Karpas-422 (cell line): ENCODE data around the gene SLC22A23. TPM values are rescaled to one million over a fixed set of nuclear protein-coding genes. Genes with fewer than 3 reads are reported as not detected.

ENCODE experiments used
- DNase-seq: peaks from one replicate; pipeline ENCODE4 v3.0.0-alpha.2; 2015
- H2AFZ ChIP-seq: fragments of 200-600 bp; sonication (generic); 2 replicates; pipeline ENCODE4 v1.6.1; 2014; ENCODE audit warnings: antibody characterized with exemption, low read length, mixed read lengths
- H3K27ac ChIP-seq: fragments of 200-600 bp; sonication (generic); 2 replicates; pipeline ENCODE4 v1.5.1; 2014; ENCODE audit warnings: mild to moderate bottlenecking, low read length, moderate library complexity
- H3K27me3 ChIP-seq: fragments of 200-600 bp; sonication (generic); 2 replicates; pipeline ENCODE4 v1.6.1; 2014; ENCODE audit warnings: low read length, mixed read lengths
- H3K36me3 ChIP-seq: fragments of 200-600 bp; sonication (generic); 2 replicates; pipeline ENCODE4 v1.6.1; 2014; ENCODE audit warnings: low read length, mixed read lengths; ENCODE audit not compliant: insufficient read depth
- H3K4me1 ChIP-seq: fragments of 200-600 bp; sonication (generic); 2 replicates; pipeline ENCODE4 v1.6.1; 2014; ENCODE audit warnings: mild to moderate bottlenecking, low read length, mixed read lengths
- H3K4me2 ChIP-seq: fragments of 200-600 bp; sonication (generic); 2 replicates; pipeline ENCODE4 v1.6.1; 2014; ENCODE audit warnings: low read length, low read depth, mild to moderate bottlenecking; ENCODE audit not compliant: poor library complexity, severe bottlenecking
- H3K4me3 ChIP-seq: fragments of 200-600 bp; sonication (generic); 2 replicates; pipeline ENCODE4 v1.5.1; 2014; ENCODE audit warnings: mild to moderate bottlenecking, antibody characterized with exemption, low read length, mixed read lengths
- H3K79me2 ChIP-seq: fragments of 200-600 bp; sonication (generic); 2 replicates; pipeline ENCODE4 v1.6.1; 2014; ENCODE audit warnings: mild to moderate bottlenecking, low read length, mixed read lengths
- H3K9ac ChIP-seq: fragments of 200-600 bp; sonication (generic); 2 replicates; pipeline ENCODE4 v1.6.0; 2014; ENCODE audit warnings: low read length
- H3K9me2 ChIP-seq: fragments of 200-600 bp; sonication (generic), shearing (Covaris generic); replicated peaks from 2 replicates; pipeline ENCODE4 v1.6.0; 2014; ENCODE audit warnings: mild to moderate bottlenecking, low read length, moderate library complexity; ENCODE audit not compliant: insufficient read depth
- H3K9me3 ChIP-seq: fragments of 300-700, 200-600 bp; sonication (generic); 2 replicates; pipeline ENCODE4 v1.6.1; 2014; ENCODE audit warnings: low read length, mixed read lengths
- H4K20me1 ChIP-seq: fragments of 200-600 bp; sonication (generic); 2 replicates; pipeline ENCODE4 v1.6.1; 2014; ENCODE audit warnings: mild to moderate bottlenecking, antibody characterized with exemption, low read length, low read depth; ENCODE audit not compliant: insufficient read depth
- total RNA-seq: library from RNA; depleted of rRNA; stranded (reverse); fragments of >200 nt; shearing (Covaris generic); gene quantifications from 2 replicates; pipeline ENCODE4 v1.2.3, GENCODE V29; 2014; ENCODE audit warnings: low replicate concordance

The SLC22A23 gene
- total RNA-seq, 1 experiment from 2014 or later: not detected

DNA sequence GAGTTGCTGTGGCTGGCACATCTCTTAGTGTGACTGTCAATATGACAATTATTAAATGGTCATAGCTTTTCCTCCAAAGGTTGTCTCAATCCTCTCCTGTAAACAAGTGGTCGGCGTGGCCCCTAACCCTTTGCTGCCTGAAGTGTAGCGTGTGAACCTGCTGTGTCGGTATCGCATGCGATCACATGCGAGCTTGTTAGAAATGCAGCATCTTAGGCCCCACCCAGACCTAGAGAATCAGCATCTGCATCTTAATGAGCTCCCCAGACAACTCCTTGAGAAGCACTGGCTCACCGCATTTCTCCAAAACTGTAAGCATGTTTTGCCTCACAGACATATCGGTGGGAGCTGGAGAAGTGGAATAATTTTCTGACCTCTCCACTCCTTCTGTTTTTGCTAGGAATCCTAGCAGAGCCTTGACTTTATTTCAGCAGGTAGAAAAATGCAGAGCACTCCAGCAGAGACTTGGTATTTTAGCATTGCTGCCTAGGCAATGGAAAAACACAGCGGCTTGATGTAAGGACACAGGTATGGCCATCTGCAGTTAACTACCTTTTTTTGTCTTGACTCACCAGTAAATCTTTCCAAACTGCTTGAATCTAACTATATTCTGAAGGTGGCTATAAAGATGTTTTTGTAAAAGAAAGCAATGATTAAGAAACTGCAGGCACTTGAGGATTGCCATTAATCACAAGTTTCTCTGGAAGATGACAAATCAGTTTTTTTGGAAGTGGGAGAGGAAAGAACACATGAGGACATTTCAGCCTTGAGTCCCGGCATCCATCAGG, 130.5 kb downstream of the SLC22A23 start:
- no peak for DNase-seq
- Histone ChIP-seq H3K9me2 (no peaks in the 10 kb centered on the region), H3K9ac (no peak overlapping the region), H4K20me1 (no peaks in the 10 kb centered on the region), H3K4me1 (no peaks in the 10 kb centered on the region), H3K27me3 (no peaks in the 10 kb centered on the region), H3K79me2 (no peaks in the 10 kb centered on the region), H3K4me3 (no peak overlapping the region), H3K27ac (no peak overlapping the region), H3K9me3 (no peaks in the 10 kb centered on the region), H2AFZ (no peak overlapping the region), H3K36me3 (no peaks in the 10 kb centered on the region), H3K4me2 (no peak overlapping the region)

GRCh38 chr6:3325210-3325609, 131.6 kb downstream of the SLC22A23 start:
- no peaks in the 10 kb centered on the region for H3K9me3 ChIP-seq
- no peak overlapping the region for H3K4me2 ChIP-seq

DNA sequence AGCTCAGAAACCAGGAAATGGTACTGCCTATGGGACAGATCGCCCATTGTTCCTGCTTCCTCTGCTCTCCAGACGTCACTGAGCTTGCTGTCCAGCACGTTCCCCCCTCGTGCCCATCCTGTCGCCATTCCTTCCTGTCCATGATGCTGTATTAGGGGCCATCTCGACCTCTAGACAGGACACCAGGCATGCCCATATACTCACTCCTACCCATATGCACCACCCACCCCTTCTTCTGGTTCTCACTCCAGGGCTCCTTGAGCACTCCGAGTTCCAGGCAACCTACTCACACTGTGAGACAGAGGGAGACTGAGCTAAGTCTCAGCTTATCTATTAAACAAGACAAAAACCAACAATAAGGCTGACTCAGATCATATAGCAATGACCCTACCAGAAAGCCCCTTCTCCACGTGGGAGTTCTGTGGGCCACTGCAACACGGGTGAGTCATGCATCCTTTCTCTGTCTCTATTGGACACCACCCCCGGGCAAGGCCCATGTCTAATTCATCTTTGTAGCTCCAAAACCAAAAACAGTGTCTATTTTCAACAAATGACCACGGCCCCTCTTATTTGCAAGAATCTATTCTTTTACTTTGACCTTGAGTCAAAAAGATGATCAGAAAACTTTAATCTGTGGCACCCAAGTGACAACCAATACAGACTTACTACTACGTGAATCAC, 132.4 kb downstream of the SLC22A23 start:
- Histone ChIP-seq H4K20me1 (no peaks in the 10 kb centered on the region), H3K27me3 (no peaks in the 10 kb centered on the region), H3K79me2 (no peaks in the 10 kb centered on the region), H3K9ac (no peak overlapping the region), H3K4me1 (no peaks in the 10 kb centered on the region), H2AFZ (0 out of 2 replicates have a peak overlapping the region, but pooled peaks have one; percentile 14), H3K9me3 (no peaks in the 10 kb centered on the region), H3K36me3 (no peaks in the 10 kb centered on the region), H3K4me2 (no peak overlapping the region), H3K9me2 (no peaks in the 10 kb centered on the region), H3K4me3 (no peak overlapping the region), H3K27ac (no peak overlapping the region)
- no peak for DNase-seq

More at GRCh38 chr6:3325210-3325609, 131.6 kb downstream of the SLC22A23 start:
- H3K27me3 ChIP-seq: no peaks in the 10 kb centered on the region
- DNase-seq: no peak
- no peaks in the 10 kb centered on the region for H3K79me2 ChIP-seq
- no peak overlapping the region for H2AFZ ChIP-seq
- H3K4me1 ChIP-seq: no peaks in the 10 kb centered on the region
- H3K9ac ChIP-seq: no peak overlapping the region
- H3K9me2 ChIP-seq: no peaks in the 10 kb centered on the region
- no peak overlapping the region for H3K27ac ChIP-seq
- no peaks in the 10 kb centered on the region for H4K20me1 ChIP-seq
- H3K4me3 ChIP-seq: no peak overlapping the region
- no peaks in the 10 kb centered on the region for H3K36me3 ChIP-seq

- DNase-seq: no peak
- no peak overlapping the region for H2AFZ ChIP-seq
- H3K4me3 ChIP-seq: no peak overlapping the region
- no peak overlapping the region for H3K4me2 ChIP-seq
- no peaks in the 10 kb centered on the region for H3K27me3 ChIP-seq
- H4K20me1 ChIP-seq: no peaks in the 10 kb centered on the region
- no peak overlapping the region for H3K27ac ChIP-seq
- no peaks in the 10 kb centered on the region for H3K36me3 ChIP-seq
- H3K79me2 ChIP-seq: no peaks in the 10 kb centered on the region
- no peaks in the 10 kb centered on the region for H3K4me1 ChIP-seq
- no peaks in the 10 kb centered on the region for H3K9me2 ChIP-seq
- H3K9me3 ChIP-seq: no peaks in the 10 kb centered on the region
- no peak overlapping the region for H3K9ac ChIP-seq
Measured at GRCh38 chr6:3323696-3324261, 133.1 kb downstream of the SLC22A23 start.

GRCh38 chr6:3323148-3323547, 133.7 kb downstream of the SLC22A23 start:
- Histone ChIP-seq H3K27ac (no peak overlapping the region), H3K27me3 (no peaks in the 10 kb centered on the region), H3K9me2 (no peaks in the 10 kb centered on the region), H3K36me3 (no peaks in the 10 kb centered on the region), H4K20me1 (no peaks in the 10 kb centered on the region), H3K79me2 (no peaks in the 10 kb centered on the region), H3K9ac (no peak overlapping the region), H3K9me3 (no peaks in the 10 kb centered on the region), H3K4me2 (no peak overlapping the region), H2AFZ (no peak overlapping the region), H3K4me1 (no peaks in the 10 kb centered on the region), H3K4me3 (no peak overlapping the region)
- DNase-seq: peak; percentile 33

DNA sequence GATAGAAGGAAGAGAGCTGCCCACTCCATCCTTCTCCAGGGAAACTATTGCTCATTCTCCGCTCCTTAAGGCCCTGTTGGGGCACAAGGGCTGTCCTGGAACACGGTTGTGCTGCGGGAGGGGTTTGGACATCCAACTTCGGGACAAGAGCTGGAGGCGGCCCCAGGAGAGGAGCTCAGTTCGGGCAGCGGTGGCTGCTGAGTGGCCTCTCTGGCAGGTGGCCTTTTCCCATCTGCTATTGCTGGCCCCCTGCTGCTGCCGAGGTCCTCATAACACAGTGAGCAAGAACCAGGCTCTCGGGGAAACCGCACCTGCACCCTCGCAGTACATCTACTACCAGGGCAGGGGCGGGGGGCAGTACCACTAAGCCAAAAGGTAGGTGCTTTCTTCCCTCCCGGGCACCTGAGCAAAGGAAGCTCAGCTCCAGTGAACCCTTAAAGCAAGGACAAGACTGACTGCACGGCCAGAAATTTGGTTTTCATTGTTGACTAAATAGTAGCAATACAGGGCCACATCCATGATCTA, 134.4 kb downstream of the SLC22A23 start:
- no peak overlapping the region for H2AFZ ChIP-seq
- H3K9me3 ChIP-seq: no peaks in the 10 kb centered on the region
- no peak for DNase-seq
- H3K9me2 ChIP-seq: no peaks in the 10 kb centered on the region
- H3K4me2 ChIP-seq: no peak overlapping the region
- no peaks in the 10 kb centered on the region for H3K4me1 ChIP-seq
- no peaks in the 10 kb centered on the region for H4K20me1 ChIP-seq
- H3K36me3 ChIP-seq: no peaks in the 10 kb centered on the region
- no peak overlapping the region for H3K9ac ChIP-seq
- no peak overlapping the region for H3K4me3 ChIP-seq
- H3K79me2 ChIP-seq: no peaks in the 10 kb centered on the region
- H3K27me3 ChIP-seq: no peaks in the 10 kb centered on the region
- no peak overlapping the region for H3K27ac ChIP-seq

GRCh38 chr6:3321875-3322274, 135.0 kb downstream of the SLC22A23 start:
- H2AFZ ChIP-seq: no peak overlapping the region
- no peak overlapping the region for H3K4me2 ChIP-seq
- DNase-seq: no peak
- no peaks in the 10 kb centered on the region for H3K27me3 ChIP-seq
- H3K9me2 ChIP-seq: no peaks in the 10 kb centered on the region
- no peak overlapping the region for H3K27ac ChIP-seq
- no peak overlapping the region for H3K9ac ChIP-seq
- H3K79me2 ChIP-seq: no peaks in the 10 kb centered on the region
- no peaks in the 10 kb centered on the region for H3K36me3 ChIP-seq
- H3K4me3 ChIP-seq: no peak overlapping the region
- H4K20me1 ChIP-seq: no peaks in the 10 kb centered on the region
- no peaks in the 10 kb centered on the region for H3K4me1 ChIP-seq
- H3K9me3 ChIP-seq: no peaks in the 10 kb centered on the region

- Histone ChIP-seq H3K27me3 (no peaks in the 10 kb centered on the region), H3K9ac (no peak overlapping the region), H3K79me2 (no peaks in the 10 kb centered on the region), H3K4me3 (no peak overlapping the region), H3K9me3 (no peaks in the 10 kb centered on the region), H2AFZ (no peak overlapping the region), H3K9me2 (no peaks in the 10 kb centered on the region), H3K36me3 (no peaks in the 10 kb centered on the region), H3K4me1 (no peaks in the 10 kb centered on the region), H4K20me1 (no peaks in the 10 kb centered on the region), H3K4me2 (no peak overlapping the region), H3K27ac (no peak overlapping the region)
- no peak for DNase-seq
Measured at GRCh38 chr6:3321042-3321441, 135.8 kb downstream of the SLC22A23 start.
